Panc1 (cell line): ENCODE results near the gene NPPA.

Source experiments
- CTCF ChIP-seq: fragments of 450-650 bp; IDR thresholded peaks from 2 replicates; pipeline ENCODE4 v1.5.1; 2017; ENCODE audit warnings: mild to moderate bottlenecking
- POLR2AphosphoS5 ChIP-seq: IDR thresholded peaks from 2 replicates; pipeline ENCODE4 v1.6.1; 2012; ENCODE audit warnings: mild to moderate bottlenecking, low read depth, low read length, moderate library complexity
- SIN3A ChIP-seq: IDR thresholded peaks from 2 replicates; pipeline ENCODE4 v1.6.1; 2012; ENCODE audit warnings: low read depth, mild to moderate bottlenecking, low read length, moderate library complexity, borderline replicate concordance; ENCODE audit not compliant: insufficient read depth

- TF ChIP-seq CTCF (no peak), SIN3A (no peak), POLR2AphosphoS5 (no peak)
These were observed 42.7 kb downstream of the NPPA start for GRCh38 chr1:11804666-11805421.
